ENCODE data around the gene OXLD1.

The OXLD1 gene

GRCh38 chr17:81666342-81667191 lies at the start of gene OXLD1, which contains the start of gene CCDC137:
TSS of gene OXLD1 (minus strand) at chr17:81666605. CDS start at chr17:81666577, 28 bp downstream.
TSS of gene CCDC137 (plus strand) at chr17:81666737. CDS start at chr17:81666767, 30 bp downstream.
- TF ChIP-seq CTCF (IDR thresholded peaks at IDR 0.05) = no peak
- no peak for TF ChIP-seq ZFX (IDR thresholded peaks at IDR 0.05; ENCODE audit: borderline replicate concordance)
- H3K27ac ChIP-seq = peak within 1 kb of the TSS; percentile 84

- TF ChIP-seq CTCF (IDR thresholded peaks at IDR 0.05) = no peak
- no peak for TF ChIP-seq ZFX (IDR thresholded peaks at IDR 0.05; ENCODE audit: borderline replicate concordance)
Measured at GRCh38 chr17:81715107-81715871, 48.9 kb upstream of the OXLD1 start.

GRCh38 chr17:81714412-81715106 lies 48.2 kb upstream of the OXLD1 start:
- TF ChIP-seq CTCF (IDR thresholded peaks at IDR 0.05) (no peak), ZFX (IDR thresholded peaks at IDR 0.05; ENCODE audit: borderline replicate concordance) (no peak)
- H3K27ac ChIP-seq = peak overlapping the region; percentile 97

More at GRCh38 chr17:81715107-81715871, 48.9 kb upstream of the OXLD1 start:
- H3K27ac ChIP-seq = no peak overlapping the region; the same call in 1 of the 2 replicates

- peak overlapping the region; percentile 97 for H3K27ac ChIP-seq
Measured at GRCh38 chr17:81713556-81714411, 47.4 kb upstream of the OXLD1 start.

GRCh38 chr17:81713004-81713555 lies 46.7 kb upstream of the OXLD1 start:
- TF ChIP-seq CTCF (IDR thresholded peaks at IDR 0.05) (no peak), ZFX (IDR thresholded peaks at IDR 0.05; ENCODE audit: borderline replicate concordance) (no peak)
- H3K27ac ChIP-seq = peak overlapping the region; percentile 97

More at GRCh38 chr17:81713556-81714411, 47.4 kb upstream of the OXLD1 start:
- TF ChIP-seq ZFX (IDR thresholded peaks at IDR 0.05; ENCODE audit: borderline replicate concordance) (no peak), CTCF (IDR thresholded peaks at IDR 0.05) (no peak)

GRCh38 chr17:81712468-81713003 lies 46.1 kb upstream of the OXLD1 start:
- H3K27ac ChIP-seq = peak overlapping the region; percentile 97
- TF ChIP-seq CTCF (IDR thresholded peaks at IDR 0.05) (peak; percentile 26), ZFX (IDR thresholded peaks at IDR 0.05; ENCODE audit: borderline replicate concordance) (no peak)

Data from 22Rv1 (cell line).